GM19043 (cell line): Measurements from ENCODE around the gene RPRD1B.
"Not testable (repeated sequence)": the region's sequence is repeated elsewhere in the genome, so short reads cannot be mapped to it uniquely, and the experiment has no call there.

ENCODE experiments used
- ATAC-seq: cut with Tn5 transposase; IDR thresholded peaks from one replicate; pipeline ENCODE4 v1.9.1; 2021; ENCODE audit warnings: low read depth; ENCODE audit not compliant: unreplicated experiment

Gene RPRD1B

GRCh38 chr20:38001173-38001875 is 32.2 kb upstream of the RPRD1B start:
- no peak for ATAC-seq

- ATAC-seq, result no peak
Observed at GRCh38 chr20:38001981-38002380, 31.6 kb upstream of the RPRD1B start.

GRCh38 chr20:38002422-38002821 is 31.1 kb upstream of the RPRD1B start:
- no peak for ATAC-seq

- no peak for ATAC-seq
Observed at GRCh38 chr20:38004416-38004815, 29.1 kb upstream of the RPRD1B start.

- no peak for ATAC-seq
Observed at GRCh38 chr20:38005903-38006302, 27.6 kb upstream of the RPRD1B start.

GRCh38 chr20:38007526-38007925 is 26.0 kb upstream of the RPRD1B start:
- ATAC-seq, result no peak

- ATAC-seq, result no peak
Observed at GRCh38 chr20:38008233-38008944, 25.2 kb upstream of the RPRD1B start.

- ATAC-seq, result not testable (repeated sequence)
Observed at GRCh38 chr20:38009416-38009815, 24.1 kb upstream of the RPRD1B start.

GRCh38 chr20:38011696-38012095 is 21.9 kb upstream of the RPRD1B start:
- ATAC-seq, result no peak

- no peak for ATAC-seq
Observed at GRCh38 chr20:38012332-38012731, 21.2 kb upstream of the RPRD1B start.

GRCh38 chr20:38013887-38014286 is 19.7 kb upstream of the RPRD1B start:
- ATAC-seq, result no peak

GRCh38 chr20:38017959-38018358 is 15.6 kb upstream of the RPRD1B start:
- ATAC-seq, result no peak

GRCh38 chr20:38018385-38018784 is 15.2 kb upstream of the RPRD1B start:
- no peak for ATAC-seq

GRCh38 chr20:38021087-38021772 is 12.3 kb upstream of the RPRD1B start:
- ATAC-seq, result no peak

GRCh38 chr20:38023181-38024001 is 10.2 kb upstream of the RPRD1B start:
- ATAC-seq, result no peak

GRCh38 chr20:38024496-38024895 is 9.1 kb upstream of the RPRD1B start:
- ATAC-seq, result no peak

- ATAC-seq, result no peak
Observed at GRCh38 chr20:38029453-38029852, 4.1 kb upstream of the RPRD1B start.

GRCh38 chr20:38031957-38032356 is 1.6 kb upstream of the RPRD1B start:
- ATAC-seq, result no peak

- ATAC-seq, result peak; percentile 39
Observed at GRCh38 chr20:38032585-38033329, 789 bp upstream of the RPRD1B start.

GRCh38 chr20:38034108-38034649 is 633 bp downstream of the RPRD1B start:
- no peak for ATAC-seq
